Transverse colon (tissue), 4 donors: ENCODE data around the gene ZNF438. TPM values are rescaled to one million over a fixed set of nuclear protein-coding genes. Genes with fewer than 3 reads are reported as not detected.

Experiments used
- DNase-seq: peaks from one replicate; pipeline ENCODE4 v3.0.0-alpha.2; 2019
- H3K27ac ChIP-seq, 4 donors: fragments of 200-600 bp; sonication (generic); 2 replicates each; pipeline ENCODE4 v1.5.1; 2016 to 2018; ENCODE audit warnings: inconsistent platforms in 4 of 4
- H3K27me3 ChIP-seq: fragments of 200-600 bp; sonication (generic); 2 replicates; pipeline ENCODE4 v1.5.1; 2017; ENCODE audit warnings: inconsistent platforms
- H3K36me3 ChIP-seq, 4 donors: fragments of 200-600 bp; sonication (generic); 2 replicates each; pipeline ENCODE4 v1.5.1; 2017 to 2019; ENCODE audit warnings: inconsistent platforms in 4 of 4
- H3K4me1 ChIP-seq, 4 donors: fragments of 200-600 bp; sonication (generic); 2 replicates each; pipeline ENCODE4 v1.5.1; 2017 to 2020; ENCODE audit warnings: inconsistent platforms in 4 of 4
- H3K4me3 ChIP-seq, 4 donors: fragments of 200-600 bp; sonication (generic); 1 replicate in 1 of 4; 2 replicates in 3 of 4; pipeline versions ENCODE4 v1.5.1 to v1.6.1; 2017 to 2019; ENCODE audit warnings: inconsistent platforms in 4 of 4
- H3K9me3 ChIP-seq, 2 donors: fragments of 200-600 bp; sonication (generic); 2 replicates each; pipeline ENCODE4 v1.5.1; 2017 to 2019; ENCODE audit warnings: inconsistent platforms in 2 of 2
- EP300 ChIP-seq: sonication (generic); formaldehyde crosslinking; IDR thresholded peaks from one replicate; pipeline ENCODE4 v1.6.1; 2017; ENCODE audit warnings: antibody characterized with exemption, low read depth
- POLR2A ChIP-seq: fragments of 450-650 bp; IDR thresholded peaks from one replicate; pipeline ENCODE4 v1.6.1; 2016; ENCODE audit warnings: antibody characterized with exemption, mild to moderate bottlenecking, moderate library complexity
- POLR2AphosphoS5 ChIP-seq, 3 donors: sonication (generic); formaldehyde crosslinking; IDR thresholded peaks; one replicate each; pipeline ENCODE4 v1.6.1; 2016; ENCODE audit warnings: antibody characterized with exemption in 3 of 3
- WGBS, 2 donors: methylation state at CpG; one replicate each; pipeline ENCODE4 v1.1.5; 2018; ENCODE audit warnings: low coverage in 1 of 2; 5-methylcytosine and 5-hydroxymethylcytosine counted together
- in situ Hi-C, 4 donors: fragments of 200-750 bp; cut with MboI; loops; one replicate each; pipeline versions ENCODE4 v1.15.0 to v1.15.1; 2017; ENCODE audit warnings: low sequenced_read_pairs in 3 of 4, low pct_ligation_motif_present in 1 of 4, low pct_unique_long_range_greater_than_20kb in 1 of 4
- intact Hi-C: fragments of 100-400 bp; cut with DNase I; formaldehyde crosslinking; loops from one replicate; pipeline ENCODE4 v1.15.1; 2023; ENCODE audit warnings: low total_unique reads
- total RNA-seq, 4 donors: library from RNA; depleted of rRNA; stranded (reverse); fragments of >200 nt; gene quantifications; one replicate each; pipeline ENCODE4 v1.1.0, GENCODE V29; 2016
- TF ChIP-seq, protein P1 (sequence below), 5 experiments: fragments of 200-600 bp in 3 of 5; fragments of 450-650 bp in 2 of 5; sonication (generic) in 3 of 5; IDR thresholded peaks; 1 replicate in 2 of 5; 2 replicates in 3 of 5; pipeline ENCODE4 v1.5.1; 2016 to 2017; ENCODE audit warnings: antibody characterized with exemption in 5 of 5, inconsistent platforms in 3 of 5, mild to moderate bottlenecking in 2 of 5, moderate library complexity in 1 of 5

The ZNF438 gene
- total RNA-seq, 4 donors from 2014 or later, result 4.4 to 7.4 (median 6.4) TPM

DNA sequence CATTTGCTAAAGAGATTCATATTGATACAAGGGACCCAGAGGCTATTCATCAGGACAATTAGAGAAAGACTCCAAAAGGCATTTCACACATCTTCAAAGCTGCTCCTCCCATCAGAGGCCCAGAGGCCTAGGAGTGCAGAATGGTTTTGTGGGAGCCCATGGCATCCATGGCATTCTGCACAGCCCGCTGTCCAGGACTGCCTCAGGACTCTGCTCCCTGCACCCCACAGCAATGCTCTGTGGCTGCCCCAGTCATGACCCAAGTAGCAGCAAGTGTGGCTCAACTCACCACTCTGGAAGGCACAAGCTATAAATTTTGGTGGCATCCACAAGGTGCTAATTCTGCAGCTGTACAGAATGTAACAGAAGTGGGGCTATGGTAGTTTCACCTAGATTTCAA, 38.5 kb downstream of the ZNF438 start:
- TF ChIP-seq POLR2AphosphoS5 (IDR thresholded peaks at IDR 0.05) (no peak), POLR2A (no peak), EP300 (no peak)
- TF ChIP-seq, protein P1, sequence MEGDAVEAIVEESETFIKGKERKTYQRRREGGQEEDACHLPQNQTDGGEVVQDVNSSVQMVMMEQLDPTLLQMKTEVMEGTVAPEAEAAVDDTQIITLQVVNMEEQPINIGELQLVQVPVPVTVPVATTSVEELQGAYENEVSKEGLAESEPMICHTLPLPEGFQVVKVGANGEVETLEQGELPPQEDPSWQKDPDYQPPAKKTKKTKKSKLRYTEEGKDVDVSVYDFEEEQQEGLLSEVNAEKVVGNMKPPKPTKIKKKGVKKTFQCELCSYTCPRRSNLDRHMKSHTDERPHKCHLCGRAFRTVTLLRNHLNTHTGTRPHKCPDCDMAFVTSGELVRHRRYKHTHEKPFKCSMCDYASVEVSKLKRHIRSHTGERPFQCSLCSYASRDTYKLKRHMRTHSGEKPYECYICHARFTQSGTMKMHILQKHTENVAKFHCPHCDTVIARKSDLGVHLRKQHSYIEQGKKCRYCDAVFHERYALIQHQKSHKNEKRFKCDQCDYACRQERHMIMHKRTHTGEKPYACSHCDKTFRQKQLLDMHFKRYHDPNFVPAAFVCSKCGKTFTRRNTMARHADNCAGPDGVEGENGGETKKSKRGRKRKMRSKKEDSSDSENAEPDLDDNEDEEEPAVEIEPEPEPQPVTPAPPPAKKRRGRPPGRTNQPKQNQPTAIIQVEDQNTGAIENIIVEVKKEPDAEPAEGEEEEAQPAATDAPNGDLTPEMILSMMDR (IDR thresholded peaks at IDR 0.05), result no peak
- DNase-seq, result no peak
- Histone ChIP-seq H3K27ac (no peak overlapping the region), H3K9me3 (peaks cover 0 to 9% of the 10 kb centered on the region in 2 donors), H3K27me3 (no peaks in the 10 kb centered on the region), H3K4me3 (no peak overlapping the region), H3K4me1 (peaks cover 0 to 23% (median 6%) of the 10 kb centered on the region in 4 donors), H3K36me3 (no peaks in the 10 kb centered on the region)
- intact Hi-C loops (no loop called here), in situ Hi-C loops (no loop called here)
- 100% methylated on average over 1 of the region's 1 CpG; no CpG with 5 or more reads in 1 of the 2 donors for WGBS, 2 donors

DNA sequence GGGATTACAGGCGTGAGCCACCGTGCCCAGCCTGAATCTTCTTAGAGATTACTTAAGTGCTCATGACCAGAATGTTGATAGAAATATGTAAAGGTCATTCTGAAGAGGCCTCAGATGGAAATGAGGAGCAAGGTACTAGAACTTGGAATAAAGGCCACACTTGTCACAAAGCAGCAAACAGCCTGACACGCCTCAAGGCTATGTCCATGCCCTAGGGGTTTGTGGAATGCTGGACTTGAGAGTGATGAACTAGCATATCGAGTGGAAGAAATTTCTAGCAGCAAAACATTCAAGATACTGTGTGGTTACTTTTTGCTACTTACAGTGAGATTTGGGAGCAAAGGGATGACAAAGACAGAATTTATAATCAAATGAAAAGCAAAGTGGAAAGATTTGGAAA, 39.0 kb downstream of the ZNF438 start:
- no peak for TF ChIP-seq EP300
- in situ Hi-C loops, result no loop called here
- Histone ChIP-seq H3K36me3 (no peaks in the 10 kb centered on the region), H3K4me3 (no peak overlapping the region), H3K9me3 (peaks cover 0 to 9% of the 10 kb centered on the region in 2 donors), H3K27ac (no peak overlapping the region), H3K27me3 (no peaks in the 10 kb centered on the region), H3K4me1 (peaks cover 0 to 19% (median 6%) of the 10 kb centered on the region in 4 donors)
- no peak for DNase-seq
- WGBS, 2 donors, result 70 to 81% methylated on average over 2 to 4 of the region's 4 CpGs
- intact Hi-C loops, result no loop called here

DNA sequence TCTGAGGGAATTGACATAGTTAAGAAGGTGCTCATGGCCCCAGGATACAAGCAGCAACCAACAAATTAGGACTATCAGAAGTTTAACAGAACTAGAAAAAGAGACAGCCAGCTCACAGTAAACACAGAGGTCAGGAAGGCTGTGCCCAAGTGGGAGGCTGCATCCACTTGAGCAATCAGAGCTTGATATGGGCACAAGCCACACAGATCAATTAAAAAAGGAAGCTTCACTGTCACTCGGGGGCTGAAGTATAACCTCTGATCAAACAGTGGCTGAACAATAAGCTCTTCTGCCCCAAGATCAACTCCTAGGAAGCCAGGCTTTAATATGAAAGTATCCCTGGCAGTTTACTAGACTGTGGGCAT, 40.0 kb downstream of the ZNF438 start:
- 71 to 78% methylated on average over 1 of the region's 1 CpG for WGBS, 2 donors
- in situ Hi-C loops, result no loop called here
- H3K4me1 ChIP-seq, result peaks cover 0 to 15% (median 6%) of the 10 kb centered on the region in 4 donors
- intact Hi-C loops, result no loop called here
- H3K27ac ChIP-seq, result no peak overlapping the region
- no peak overlapping the region for H3K4me3 ChIP-seq
- DNase-seq, result no peak
- H3K27me3 ChIP-seq, result no peaks in the 10 kb centered on the region
- H3K36me3 ChIP-seq, result no peaks in the 10 kb centered on the region
- TF ChIP-seq, protein P1 (IDR thresholded peaks at IDR 0.05), result no peak
- H3K9me3 ChIP-seq, result peaks cover 0 to 9% of the 10 kb centered on the region in 2 donors

DNA sequence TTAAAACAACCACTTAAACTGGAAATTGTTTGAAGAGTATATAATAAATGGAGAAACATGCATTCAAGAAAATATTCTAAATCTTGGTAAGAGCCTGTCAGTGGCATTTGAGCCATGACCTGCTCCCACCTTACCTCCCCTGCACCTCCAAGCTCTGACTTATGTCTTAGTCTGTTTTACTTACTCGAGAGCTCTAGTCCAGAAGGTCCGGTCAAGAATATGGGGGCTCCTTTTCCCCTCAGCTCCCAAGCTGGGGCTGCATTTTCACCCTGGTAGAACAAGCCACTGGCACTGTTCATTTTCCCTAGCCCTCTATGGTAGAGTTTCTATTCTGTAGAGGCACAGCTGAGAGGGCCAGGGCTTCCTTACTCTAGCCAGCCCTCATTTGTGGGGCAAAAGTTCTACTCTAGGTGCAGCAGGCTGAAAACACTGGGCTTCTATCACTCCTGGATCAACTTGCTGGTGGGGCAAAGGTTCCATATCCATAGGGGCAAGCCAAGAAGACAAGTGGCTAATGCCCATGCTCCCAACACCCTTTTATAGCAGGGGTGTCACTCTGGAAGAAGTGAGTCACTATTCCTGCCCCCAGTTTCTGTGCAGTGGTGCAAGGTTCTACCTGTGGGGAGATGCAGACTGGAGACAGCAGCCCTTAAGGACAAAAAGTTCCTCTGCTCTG, 40.6 kb downstream of the ZNF438 start:
- DNase-seq, result no peak
- no peak overlapping the region for H3K4me3 ChIP-seq
- H3K9me3 ChIP-seq, result peaks cover 0 to 9% of the 10 kb centered on the region in 2 donors

More for the DNA sequence above, 40.6 kb downstream of the ZNF438 start:
- intact Hi-C loops (no loop called here), in situ Hi-C loops (no loop called here)
- no peaks in the 10 kb centered on the region for H3K36me3 ChIP-seq
- no peaks in the 10 kb centered on the region for H3K27me3 ChIP-seq
- TF ChIP-seq EP300, result no peak
- no peak for TF ChIP-seq POLR2A
- TF ChIP-seq POLR2AphosphoS5 (IDR thresholded peaks at IDR 0.05), result no peak
- TF ChIP-seq, protein P1 (IDR thresholded peaks at IDR 0.05), result no peak
- 93 to 94% methylated on average over 2 of the region's 2 CpGs for WGBS, 2 donors
- peaks cover under 1 to 15% (median 6%) of the 10 kb centered on the region in 4 donors for H3K4me1 ChIP-seq
- H3K27ac ChIP-seq, result no peak overlapping the region
